ENCODE results near the gene LIPC. TPM values are rescaled to one million over a fixed set of nuclear protein-coding genes. Genes with fewer than 3 reads are reported as not detected.

The LIPC gene
- total RNA-seq, 1 experiment from 2014 or later, result not detected

GRCh38 chr15:58501006-58501405 is 69.2 kb downstream of the LIPC start:
- no TSS peak for BruUV-seq (replicated peaks)

GRCh38 chr15:58501636-58502188 is 69.9 kb downstream of the LIPC start:
- intact Hi-C loops (cut with micrococcal nuclease; ENCODE audit: unreplicated experiment), result no loop called here
- DNase-seq (ENCODE audit: low spot score), result no peak
- Histone ChIP-seq H3K4me1 (ENCODE audit: insufficient read depth, low read length, poor library complexity, severe bottlenecking) (peaks cover 2% of the 10 kb centered on the region), H3K27me3 (replicated peaks; ENCODE audit: insufficient read depth, low read depth, low read length, poor library complexity) (no peaks in the 10 kb centered on the region), H3K36me3 (ENCODE audit: insufficient read depth, low read length, poor library complexity, severe bottlenecking) (no peaks in the 10 kb centered on the region), H3K4me3 (ENCODE audit: low read depth, low read length, poor library complexity, severe bottlenecking) (no peak overlapping the region), H3K27ac (ENCODE audit: low read depth, low read length, poor library complexity, severe bottlenecking) (no peak overlapping the region), H3K9me3 (ENCODE audit: low read depth, low read length, poor library complexity, severe bottlenecking) (no peaks in the 10 kb centered on the region)
- POLR2A ChIA-PET (ENCODE audit: low non-redundant PET), result no interaction called here
- no TSS peak for BruUV-seq (replicated peaks)
- CTCF ChIA-PET, result interaction anchor here (0.6 kb wide), 1 partner anchor 30 kb away, joined by 3 read pairs; no protein-coding TSS in a partner anchor
- TF ChIP-seq EZH2 (IDR thresholded peaks at IDR 0.05; ENCODE audit: borderline replicate concordance, low read depth, low read length, poor library complexity, severe bottlenecking), result no peak
- no peak for TF ChIP-seq CTCF (conservative IDR thresholded peaks at IDR 0.05; ENCODE audit: low read depth, low read length)

More at GRCh38 chr15:58501006-58501405, 69.2 kb downstream of the LIPC start:
- Histone ChIP-seq H3K9me3 (ENCODE audit: low read depth, low read length, poor library complexity, severe bottlenecking) (no peaks in the 10 kb centered on the region), H3K27me3 (replicated peaks; ENCODE audit: insufficient read depth, low read depth, low read length, poor library complexity) (no peaks in the 10 kb centered on the region), H3K27ac (ENCODE audit: low read depth, low read length, poor library complexity, severe bottlenecking) (no peak overlapping the region), H3K4me1 (ENCODE audit: insufficient read depth, low read length, poor library complexity, severe bottlenecking) (no peaks in the 10 kb centered on the region), H3K4me3 (ENCODE audit: low read depth, low read length, poor library complexity, severe bottlenecking) (no peak overlapping the region), H3K36me3 (ENCODE audit: insufficient read depth, low read length, poor library complexity, severe bottlenecking) (no peaks in the 10 kb centered on the region)
- POLR2A ChIA-PET (ENCODE audit: low non-redundant PET), result no interaction called here
- intact Hi-C loops (cut with micrococcal nuclease; ENCODE audit: unreplicated experiment), result no loop called here
- no peak for DNase-seq (ENCODE audit: low spot score)
- CTCF ChIA-PET, result no interaction called here
- no peak for TF ChIP-seq CTCF (conservative IDR thresholded peaks at IDR 0.05; ENCODE audit: low read depth, low read length)
- TF ChIP-seq EZH2 (IDR thresholded peaks at IDR 0.05; ENCODE audit: borderline replicate concordance, low read depth, low read length, poor library complexity, severe bottlenecking), result no peak

GRCh38 chr15:58503139-58504027 is 71.6 kb downstream of the LIPC start:
- no peak overlapping the region for H3K4me3 ChIP-seq (ENCODE audit: low read depth, low read length, poor library complexity, severe bottlenecking)
- intact Hi-C loops (cut with micrococcal nuclease; ENCODE audit: unreplicated experiment), result no loop called here
- H3K4me1 ChIP-seq (ENCODE audit: insufficient read depth, low read length, poor library complexity, severe bottlenecking), result peaks cover 6% of the 10 kb centered on the region
- no peaks in the 10 kb centered on the region for H3K36me3 ChIP-seq (ENCODE audit: insufficient read depth, low read length, poor library complexity, severe bottlenecking)
- TF ChIP-seq CTCF (conservative IDR thresholded peaks at IDR 0.05; ENCODE audit: low read depth, low read length) (no peak), EZH2 (IDR thresholded peaks at IDR 0.05; ENCODE audit: borderline replicate concordance, low read depth, low read length, poor library complexity, severe bottlenecking) (no peak)
- H3K27ac ChIP-seq (ENCODE audit: low read depth, low read length, poor library complexity, severe bottlenecking), result no peak overlapping the region
- H3K9me3 ChIP-seq (ENCODE audit: low read depth, low read length, poor library complexity, severe bottlenecking), result no peaks in the 10 kb centered on the region
- no TSS peak for BruUV-seq (replicated peaks)
- ChIA-PET CTCF (no interaction called here), POLR2A (ENCODE audit: low non-redundant PET) (no interaction called here)
- no peaks in the 10 kb centered on the region for H3K27me3 ChIP-seq (replicated peaks; ENCODE audit: insufficient read depth, low read depth, low read length, poor library complexity)
- DNase-seq (ENCODE audit: low spot score), result no peak

All from A673 (cell line).